Sciatic nerve (tissue), 2 donors: ENCODE results near the gene DNAL4. TPM values are rescaled to one million over a fixed set of nuclear protein-coding genes. Genes with fewer than 3 reads are reported as not detected.
A peak's percentile ranks its signal among the peaks of the same experiment; 100 is the strongest.

Source experiments
- ATAC-seq: fragments of 200-7000 bp; cut with Tn5 transposase; one replicate; pipeline ENCODE4 v1.9.1; 2020; ENCODE audit warnings: mild to moderate bottlenecking, moderate library complexity
- DNase-seq: peaks from one replicate; pipeline ENCODE4 v3.0.0-alpha.2; 2020; ENCODE audit warnings: low spot score
- intact Hi-C: fragments of 100-400 bp; cut with DNase I; formaldehyde crosslinking; loops from one replicate; pipeline ENCODE4 v1.14.2; 2022
- total RNA-seq: library from RNA; stranded (reverse); fragmentation: NEBNext Ultra II Directional; extraction: Animal tissue kit (Norgen Biotek cat#: 25700); gene quantifications from one replicate; pipeline ENCODE4 v1.2.1, GENCODE V29; 2021
- donor health status: DM: no; HTN: no; CAD: no.
- donor health status: DM: no; HTN: no; CAD: no.

The DNAL4 gene
- total RNA-seq, 1 donor from 2014 or later: 11.1 TPM

- intact Hi-C loops: no loop called here
- ATAC-seq (no peak), DNase-seq (no peak)
These were observed 1.1 kb downstream of the DNAL4 start for GRCh38 chr22:38792833-38793232.

DNA sequence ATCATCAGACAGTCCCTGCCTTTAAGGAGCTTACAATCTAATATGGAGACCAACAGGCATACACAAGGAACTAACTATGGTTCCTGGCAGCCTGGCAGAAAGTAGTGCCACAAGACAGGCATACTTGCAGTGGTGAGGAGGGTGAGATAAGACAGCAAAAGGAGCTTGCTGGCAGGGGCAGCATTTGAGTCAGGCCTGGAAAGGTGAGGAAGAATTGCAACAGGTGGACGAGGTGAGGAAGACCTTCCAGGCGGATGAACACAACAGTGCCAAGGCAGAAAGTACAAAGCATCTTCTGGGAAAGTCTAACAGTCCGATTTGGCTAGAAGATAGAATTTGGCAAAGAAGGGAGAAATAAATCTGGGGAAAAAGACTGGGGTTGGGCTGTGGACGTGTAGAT is 4.3 kb downstream of the DNAL4 start:
- intact Hi-C loops: no loop called here
- no peak for ATAC-seq
- DNase-seq: no peak

DNA sequence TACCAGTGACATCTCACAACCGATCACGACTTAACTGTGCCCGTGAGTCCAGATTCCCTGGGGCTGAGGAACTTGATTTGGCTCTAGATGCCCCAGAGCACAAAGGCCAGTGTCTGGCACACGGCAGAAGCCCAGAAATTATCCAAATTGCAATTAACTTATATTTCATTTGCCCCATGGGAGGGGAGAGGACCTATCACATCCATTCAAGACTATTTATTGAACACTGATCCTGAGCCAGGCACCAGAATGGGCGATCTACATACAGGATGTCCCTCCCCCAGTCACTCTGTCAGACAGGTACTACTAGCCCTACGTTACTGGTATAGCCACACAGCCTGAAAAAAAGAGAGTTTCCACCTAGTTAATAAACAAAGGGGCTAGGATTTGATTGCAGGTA is 5.1 kb downstream of the DNAL4 start:
- ATAC-seq: no peak
- intact Hi-C loops: no loop called here
- DNase-seq: no peak

DNA sequence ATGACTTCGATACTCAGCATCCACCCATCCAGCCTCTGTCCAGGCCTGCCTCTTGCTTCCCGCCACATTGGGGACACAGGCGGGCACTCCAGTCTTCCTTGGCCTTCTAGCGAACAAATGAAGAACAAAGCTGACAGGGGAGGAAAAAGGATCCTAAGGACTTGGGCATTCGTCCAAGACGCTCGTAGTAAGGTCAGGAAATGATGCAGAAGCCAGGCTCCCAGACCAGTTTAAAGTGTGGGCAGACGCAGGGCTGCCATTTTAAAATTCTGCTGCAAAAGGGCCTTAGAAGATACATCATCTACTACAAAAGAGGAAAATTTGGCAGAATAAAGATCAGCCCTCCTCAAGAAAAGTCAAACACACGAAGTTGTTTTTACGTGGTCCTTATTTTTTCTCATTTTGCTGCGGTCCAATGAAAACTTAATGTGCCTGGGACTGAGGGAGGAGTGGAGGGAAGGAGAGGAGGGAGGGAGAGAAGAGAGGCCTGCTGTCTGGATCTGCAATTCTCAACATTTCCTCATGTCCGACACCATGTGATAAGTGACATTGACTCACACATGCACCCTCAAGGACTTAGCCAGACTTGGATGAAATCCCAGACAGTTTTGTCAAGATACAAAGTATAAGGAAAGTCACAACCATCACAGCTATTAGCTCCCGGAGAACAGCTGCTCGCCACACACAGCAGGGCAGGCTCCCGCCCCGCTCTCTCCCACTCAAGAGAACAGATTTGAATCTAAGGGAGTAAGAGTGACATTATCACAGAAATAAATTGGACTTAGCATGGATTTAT is 5.7 kb downstream of the DNAL4 start:
- no peak for DNase-seq
- intact Hi-C loops: no loop called here
- peak; percentile 85 for ATAC-seq

DNA sequence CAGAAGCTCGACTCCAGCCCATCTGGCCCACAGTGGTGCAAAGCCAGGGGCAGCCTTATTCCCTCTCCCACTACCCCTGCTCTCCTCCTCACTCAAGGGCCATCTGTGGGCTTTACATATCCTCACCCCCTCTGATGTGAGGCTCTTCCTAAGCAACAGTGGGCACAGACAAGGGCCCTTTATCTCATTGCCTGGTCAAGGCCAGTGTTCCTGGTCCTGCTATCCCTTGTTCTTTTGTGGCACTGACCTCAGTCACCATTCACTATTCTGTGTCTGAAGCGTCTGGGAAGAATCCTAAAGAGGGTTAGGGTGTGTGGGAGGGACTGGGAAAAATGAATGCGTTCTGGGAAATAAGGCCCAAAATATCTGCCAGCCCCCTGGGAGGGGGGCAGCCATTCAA is 7.3 kb downstream of the DNAL4 start:
- ATAC-seq: no peak
- DNase-seq: no peak
- intact Hi-C loops: no loop called here

DNA sequence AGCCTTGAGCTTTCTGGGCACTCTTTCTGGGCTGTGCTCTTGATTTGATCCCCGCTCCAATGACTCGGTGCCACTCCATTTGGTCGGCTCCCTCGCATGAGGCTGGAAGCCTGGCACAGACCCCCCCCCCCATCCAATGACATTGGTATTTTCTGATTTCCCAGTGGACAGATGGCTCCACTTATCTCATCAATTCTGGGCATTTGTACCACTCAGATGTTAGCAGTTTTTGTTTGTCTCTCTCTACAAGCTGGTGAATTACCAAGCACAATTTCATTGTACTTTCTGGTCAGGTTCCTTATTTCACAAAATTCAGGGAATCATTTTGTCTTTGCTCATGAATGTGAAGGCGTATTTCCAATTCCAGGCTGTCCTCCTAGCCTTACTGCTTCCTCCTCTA is 9.1 kb downstream of the DNAL4 start:
- intact Hi-C loops: no loop called here
- DNase-seq (no peak), ATAC-seq (no peak)

DNA sequence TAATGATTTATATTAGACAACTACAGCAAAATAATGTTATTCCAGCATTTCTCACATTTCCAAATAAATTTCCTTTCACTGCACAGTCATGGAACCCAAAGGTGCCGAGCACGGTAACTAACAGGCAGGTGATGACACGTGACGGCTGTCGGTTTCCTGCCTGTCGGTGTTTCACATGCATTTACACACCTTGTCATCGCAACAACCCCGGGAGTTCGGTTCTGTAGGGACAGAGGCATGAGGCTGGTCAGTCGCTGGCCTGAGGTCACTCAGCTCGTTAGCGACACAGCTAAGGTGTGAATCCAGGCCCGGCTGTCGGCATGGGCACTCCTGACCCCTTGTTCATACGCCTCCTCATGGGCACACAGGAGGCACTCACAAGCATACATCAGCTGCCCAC is 9.9 kb downstream of the DNAL4 start:
- ATAC-seq (no peak), DNase-seq (no peak)
- intact Hi-C loops: no loop called here

GRCh38 chr22:38783095-38783615 is 10.8 kb downstream of the DNAL4 start:
- ATAC-seq (no peak), DNase-seq (no peak)
- intact Hi-C loops: no loop called here

GRCh38 chr22:38782402-38783094 is 11.4 kb downstream of the DNAL4 start:
- no peak for DNase-seq
- intact Hi-C loops: no loop called here
- ATAC-seq: no peak

DNA sequence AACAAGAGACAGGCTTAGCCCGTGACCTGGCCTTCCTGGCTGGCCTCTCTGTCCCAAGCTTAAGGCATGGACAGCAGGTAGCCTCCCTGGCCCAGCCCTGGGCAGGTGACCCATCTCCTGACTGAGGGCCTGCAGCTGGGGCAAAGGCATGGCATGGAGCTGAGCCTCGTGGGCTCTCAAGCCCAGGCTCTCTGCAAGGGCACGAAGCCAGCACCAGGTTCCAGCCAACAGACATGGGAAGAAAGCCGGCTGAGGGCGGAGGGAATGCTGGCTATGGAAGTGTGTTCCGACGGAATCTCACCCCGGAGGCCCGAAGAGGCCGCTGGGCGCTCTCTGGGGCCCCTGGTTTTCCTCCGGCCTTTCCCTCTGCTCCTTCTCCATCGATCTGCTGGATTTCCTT is 12.9 kb downstream of the DNAL4 start:
- no peak for DNase-seq
- peak; percentile 21 for ATAC-seq
- intact Hi-C loops: no loop called here

DNA sequence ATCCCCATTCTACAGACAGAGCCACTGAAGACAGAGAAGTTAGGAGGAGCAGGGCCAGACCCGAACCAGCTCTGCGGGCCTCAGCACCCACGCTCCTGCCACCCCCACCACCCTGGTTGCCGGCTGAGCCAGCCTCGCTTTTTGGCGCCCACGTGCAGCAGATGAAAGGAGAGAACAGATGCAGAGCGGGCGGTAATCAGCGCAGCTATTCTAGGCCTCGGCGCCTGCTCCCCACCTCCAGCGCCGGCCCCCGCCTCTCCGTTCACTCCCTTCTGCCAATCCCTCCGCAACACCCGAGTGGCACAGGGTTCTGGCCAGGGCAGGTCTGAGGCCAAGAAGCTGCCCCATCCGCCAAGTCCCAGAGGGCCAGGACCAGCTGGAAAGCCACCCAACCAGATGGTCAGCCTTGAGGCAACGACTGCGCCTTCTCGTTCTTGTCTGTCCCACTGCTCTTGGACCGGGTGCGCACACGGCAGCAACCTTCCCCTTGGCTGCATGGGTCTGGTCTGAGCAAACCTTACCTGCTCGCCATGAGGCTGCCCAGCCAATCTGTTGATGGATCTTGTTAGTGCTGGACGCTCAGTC is 16.8 kb downstream of the DNAL4 start:
- ATAC-seq (no peak), DNase-seq (no peak)
- intact Hi-C loops: no loop called here

DNA sequence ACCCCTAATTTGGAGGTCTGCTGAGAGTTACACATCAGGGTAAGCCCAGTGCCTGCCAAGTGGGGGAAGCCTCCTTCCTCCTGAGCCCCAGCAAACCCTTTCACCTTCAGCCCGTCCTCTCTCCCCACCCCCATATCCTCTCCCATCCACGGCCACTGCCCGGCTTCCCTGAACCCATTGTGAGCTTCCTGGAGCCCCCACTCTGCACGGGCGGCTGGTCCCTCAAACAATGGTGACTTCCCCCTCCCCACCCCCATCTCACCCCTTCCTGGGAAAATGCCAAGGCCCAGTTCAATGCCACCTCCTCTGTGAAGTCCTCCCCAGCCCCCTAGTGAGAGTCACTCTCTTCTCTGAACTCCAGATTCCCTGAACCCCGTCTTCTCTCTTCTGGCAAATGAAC is 17.9 kb downstream of the DNAL4 start:
- ATAC-seq (no peak), DNase-seq (no peak)
- intact Hi-C loops: no loop called here

DNA sequence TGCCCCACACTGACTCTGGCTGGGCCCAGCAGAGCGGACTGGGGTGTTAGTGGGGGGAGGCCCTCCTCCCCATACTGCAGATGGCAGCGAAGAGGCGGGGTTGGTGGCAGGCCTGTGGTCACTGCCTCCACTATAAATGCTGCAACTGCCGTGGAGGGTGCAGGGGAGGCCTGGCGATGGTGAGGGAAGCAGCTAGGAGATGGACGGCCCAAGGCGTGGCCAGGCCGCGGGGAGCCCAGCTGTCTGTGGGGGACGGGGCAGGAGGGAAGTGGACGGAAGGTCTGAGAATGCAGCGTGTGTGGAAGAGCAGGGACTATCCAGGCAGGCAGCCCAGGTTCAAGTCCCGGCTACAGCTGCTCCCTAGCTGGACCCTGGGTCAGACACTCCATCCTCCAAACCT is 18.3 kb downstream of the DNAL4 start:
- no peak for DNase-seq
- intact Hi-C loops: no loop called here
- no peak for ATAC-seq

GRCh38 chr22:38774496-38775166 is 19.3 kb downstream of the DNAL4 start:
- ATAC-seq (no peak), DNase-seq (no peak)
- intact Hi-C loops: no loop called here

- intact Hi-C loops: no loop called here
- ATAC-seq: no peak
- DNase-seq: no peak
These were observed 20.5 kb downstream of the DNAL4 start for GRCh38 chr22:38773363-38773946.

DNA sequence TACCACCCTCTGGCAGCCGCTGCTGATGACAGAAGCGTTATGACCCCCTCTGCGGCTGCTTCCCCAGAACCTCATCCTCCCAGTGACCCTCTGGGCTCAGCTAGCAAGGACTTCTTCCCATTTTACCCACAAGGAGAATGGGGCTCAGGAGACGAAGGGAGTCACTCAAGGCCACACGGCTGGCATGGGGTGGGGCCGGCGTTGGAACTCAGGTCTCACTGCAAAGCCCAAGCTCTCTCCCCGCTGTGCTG is 21.4 kb downstream of the DNAL4 start:
- intact Hi-C loops: no loop called here

DNA sequence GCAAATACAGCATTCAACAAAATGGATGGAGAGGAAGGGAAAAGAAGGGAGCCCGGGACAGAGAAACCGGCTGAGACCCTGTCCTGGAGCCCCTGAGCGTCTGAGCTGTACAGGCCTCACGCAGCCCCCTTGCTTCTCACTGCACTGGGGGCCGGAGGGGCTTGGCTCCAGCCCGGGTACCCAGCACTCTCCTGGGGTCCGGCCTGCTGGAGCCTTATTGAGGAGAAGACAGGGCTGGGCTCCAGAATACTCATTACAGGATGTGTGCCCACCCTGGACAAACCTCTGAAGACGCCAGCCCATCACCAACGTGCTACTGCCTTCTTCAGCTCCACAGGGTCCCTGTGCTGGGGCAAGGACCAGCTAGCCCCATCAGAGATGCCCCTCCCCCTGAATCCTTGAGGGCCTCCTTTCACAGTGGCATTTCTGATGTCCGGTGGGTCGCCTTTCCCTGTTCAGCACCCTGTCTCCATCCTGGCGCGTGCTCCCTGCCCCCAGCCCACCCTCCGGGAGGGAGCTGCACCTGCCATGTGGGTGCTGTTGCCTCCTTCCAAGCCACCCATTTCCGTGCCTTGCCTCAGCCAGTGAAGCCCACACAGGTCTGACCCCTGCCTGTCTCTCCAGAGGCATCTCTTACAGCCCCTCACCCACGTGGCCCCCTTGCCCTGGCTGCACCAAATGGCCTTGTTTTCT is 23.5 kb downstream of the DNAL4 start:
- no peak for ATAC-seq
- intact Hi-C loops: no loop called here
- DNase-seq: no peak

More for the DNA sequence above, 21.4 kb downstream of the DNAL4 start:
- DNase-seq (no peak), ATAC-seq (no peak)

- no peak for ATAC-seq
- intact Hi-C loops: loop anchor here (10.0 kb wide), 1 partner anchor 97 kb away; no protein-coding TSS in a partner anchor
- no peak for DNase-seq
These were observed 25.9 kb downstream of the DNAL4 start for GRCh38 chr22:38768036-38768435.

DNA sequence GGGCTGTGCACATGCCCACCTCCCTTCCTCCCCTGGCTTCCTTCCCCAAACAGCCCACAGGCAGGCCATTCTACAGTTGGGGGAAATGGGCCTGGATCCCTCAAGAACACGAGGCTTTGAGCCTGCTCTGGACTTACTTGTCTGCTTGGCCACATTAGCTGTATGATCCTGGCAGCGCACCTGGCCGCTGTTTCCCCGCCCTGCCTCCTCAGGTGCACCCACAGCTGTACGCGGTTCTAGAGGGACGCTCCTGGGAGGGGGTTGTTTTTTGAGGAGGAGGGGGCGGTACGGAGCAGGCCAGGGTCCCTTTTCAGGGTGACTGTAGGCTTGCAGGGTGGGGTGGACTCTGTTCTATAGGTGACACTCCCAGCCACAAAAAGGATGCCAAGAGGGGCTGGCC is 26.6 kb downstream of the DNAL4 start:
- DNase-seq (no peak), ATAC-seq (no peak)
- intact Hi-C loops: loop anchor here (10.0 kb wide), 1 partner anchor 97 kb away; no protein-coding TSS in a partner anchor
